HEK293 (cell line): ENCODE data around the gene ADAMTSL4.
A peak's percentile ranks its signal among the peaks of the same experiment; 100 is the strongest.

ENCODE experiments used
- BCL11A ChIP-seq: fragments of 450-650 bp; formaldehyde crosslinking; IDR thresholded peaks from 2 replicates; pipeline ENCODE4 v1.5.1; 2016; ENCODE audit warnings: low read depth, missing biosample characterization, missing genetic modification characterization
- BCL11B ChIP-seq: fragments of 450-650 bp; formaldehyde crosslinking; IDR thresholded peaks from 2 replicates; pipeline ENCODE4 v1.5.1; 2016; ENCODE audit warnings: low read depth, missing biosample characterization, missing genetic modification characterization
- BCL6B ChIP-seq: fragments of 450-650 bp; formaldehyde crosslinking; IDR thresholded peaks from 2 replicates; pipeline ENCODE4 v1.5.1; 2017; ENCODE audit warnings: missing biosample characterization, missing genetic modification characterization
- CTCF ChIP-seq: fragments of 450-650 bp; formaldehyde crosslinking; IDR thresholded peaks from 2 replicates; pipeline ENCODE4 v1.5.1; 2016; ENCODE audit warnings: missing biosample characterization, missing genetic modification characterization
- KLF8 ChIP-seq: fragments of 450-650 bp; formaldehyde crosslinking; IDR thresholded peaks from 2 replicates; pipeline ENCODE4 v1.5.1; 2016; ENCODE audit warnings: missing biosample characterization, missing genetic modification characterization
- OSR2 ChIP-seq: fragments of 450-650 bp; formaldehyde crosslinking; IDR thresholded peaks from 2 replicates; pipeline ENCODE4 v1.5.1; 2016; ENCODE audit warnings: missing biosample characterization, missing genetic modification characterization
- SCRT2 ChIP-seq: fragments of 450-650 bp; formaldehyde crosslinking; IDR thresholded peaks from 2 replicates; pipeline ENCODE4 v1.5.1; 2016; ENCODE audit warnings: missing biosample characterization, missing genetic modification characterization
- SP2 ChIP-seq: fragments of 450-650 bp; formaldehyde crosslinking; IDR thresholded peaks from 2 replicates; pipeline ENCODE4 v1.5.1; 2016; ENCODE audit warnings: missing biosample characterization, missing genetic modification characterization
- TSHZ1 ChIP-seq: fragments of 450-650 bp; formaldehyde crosslinking; IDR thresholded peaks from 2 replicates; pipeline ENCODE4 v1.5.1; 2016; ENCODE audit warnings: missing biosample characterization, missing genetic modification characterization, borderline replicate concordance
- WT1 ChIP-seq: fragments of 450-650 bp; formaldehyde crosslinking; IDR thresholded peaks from 2 replicates; pipeline ENCODE4 v1.5.1; 2016; ENCODE audit warnings: missing biosample characterization, missing genetic modification characterization
- ZBTB1 ChIP-seq: fragments of 450-650 bp; formaldehyde crosslinking; IDR thresholded peaks from 2 replicates; pipeline ENCODE4 v1.5.1; 2016; ENCODE audit warnings: missing biosample characterization, missing genetic modification characterization
- ZNF140 ChIP-seq: fragments of 450-650 bp; formaldehyde crosslinking; IDR thresholded peaks from 2 replicates; pipeline ENCODE4 v1.5.1; 2016; ENCODE audit warnings: missing biosample characterization, missing genetic modification characterization
- ZNF2 ChIP-seq: fragments of 450-650 bp; formaldehyde crosslinking; IDR thresholded peaks from 2 replicates; pipeline ENCODE4 v1.5.1; 2016; ENCODE audit warnings: missing biosample characterization, missing genetic modification characterization
- ZNF280D ChIP-seq: fragments of 450-650 bp; formaldehyde crosslinking; IDR thresholded peaks from 2 replicates; pipeline ENCODE4 v1.5.1; 2016; ENCODE audit warnings: missing biosample characterization, missing genetic modification characterization
- ZNF416 ChIP-seq: fragments of 450-650 bp; formaldehyde crosslinking; IDR thresholded peaks from 2 replicates; pipeline ENCODE4 v1.5.1; 2016; ENCODE audit warnings: missing biosample characterization, missing genetic modification characterization
- ZNF513 ChIP-seq: fragments of 450-650 bp; IDR thresholded peaks from 2 replicates; pipeline ENCODE4 v1.5.1; 2018; ENCODE audit warnings: missing biosample characterization, missing genetic modification characterization
- ZNF530 ChIP-seq: fragments of 450-650 bp; formaldehyde crosslinking; IDR thresholded peaks from 2 replicates; pipeline ENCODE4 v1.5.1; 2016; ENCODE audit warnings: low read depth, missing biosample characterization, missing genetic modification characterization
- ZNF544 ChIP-seq: fragments of 450-650 bp; formaldehyde crosslinking; IDR thresholded peaks from 2 replicates; pipeline ENCODE4 v1.5.0; 2017; ENCODE audit warnings: missing biosample characterization, missing genetic modification characterization
- ZNF585B ChIP-seq: fragments of 450-650 bp; formaldehyde crosslinking; IDR thresholded peaks from 2 replicates; pipeline ENCODE4 v1.5.1; 2016; ENCODE audit warnings: missing biosample characterization, missing genetic modification characterization
- ZNF792 ChIP-seq: fragments of 450-650 bp; formaldehyde crosslinking; IDR thresholded peaks from 2 replicates; pipeline ENCODE4 v1.5.1; 2016; ENCODE audit warnings: missing biosample characterization, missing genetic modification characterization
- ZXDB ChIP-seq: fragments of 450-650 bp; formaldehyde crosslinking; IDR thresholded peaks from 2 replicates; pipeline ENCODE4 v1.5.1; 2016; ENCODE audit warnings: missing biosample characterization, missing genetic modification characterization
- TF ChIP-seq, protein P1 (sequence below): fragments of 450-650 bp; formaldehyde crosslinking; IDR thresholded peaks from 2 replicates; pipeline ENCODE4 v1.5.1; 2017; ENCODE audit warnings: missing biosample characterization, missing genetic modification characterization
- TF ChIP-seq, protein P2 (sequence below): fragments of 450-650 bp; formaldehyde crosslinking; IDR thresholded peaks from 2 replicates; pipeline ENCODE4 v1.5.1; 2016; ENCODE audit warnings: missing biosample characterization, missing genetic modification characterization
- TF ChIP-seq, protein P3 (sequence below): fragments of 450-650 bp; formaldehyde crosslinking; IDR thresholded peaks from 2 replicates; pipeline ENCODE4 v1.5.1; 2016; ENCODE audit warnings: missing biosample characterization, missing genetic modification characterization

The ADAMTSL4 gene

GRCh38 chr1:150548632-150549495, at the start of gene ADAMTSL4 (continued):
- TF ChIP-seq, protein P1, sequence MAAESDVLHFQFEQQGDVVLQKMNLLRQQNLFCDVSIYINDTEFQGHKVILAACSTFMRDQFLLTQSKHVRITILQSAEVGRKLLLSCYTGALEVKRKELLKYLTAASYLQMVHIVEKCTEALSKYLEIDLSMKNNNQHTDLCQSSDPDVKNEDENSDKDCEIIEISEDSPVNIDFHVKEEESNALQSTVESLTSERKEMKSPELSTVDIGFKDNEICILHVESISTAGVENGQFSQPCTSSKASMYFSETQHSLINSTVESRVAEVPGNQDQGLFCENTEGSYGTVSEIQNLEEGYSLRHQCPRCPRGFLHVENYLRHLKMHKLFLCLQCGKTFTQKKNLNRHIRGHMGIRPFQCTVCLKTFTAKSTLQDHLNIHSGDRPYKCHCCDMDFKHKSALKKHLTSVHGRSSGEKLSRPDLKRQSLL (tag by site-specific recombination) = no peak
- TF ChIP-seq KLF8 (tag by site-specific recombination) = no peak
- TF ChIP-seq WT1 (tag by site-specific recombination) = no peak
- TF ChIP-seq, protein P2, sequence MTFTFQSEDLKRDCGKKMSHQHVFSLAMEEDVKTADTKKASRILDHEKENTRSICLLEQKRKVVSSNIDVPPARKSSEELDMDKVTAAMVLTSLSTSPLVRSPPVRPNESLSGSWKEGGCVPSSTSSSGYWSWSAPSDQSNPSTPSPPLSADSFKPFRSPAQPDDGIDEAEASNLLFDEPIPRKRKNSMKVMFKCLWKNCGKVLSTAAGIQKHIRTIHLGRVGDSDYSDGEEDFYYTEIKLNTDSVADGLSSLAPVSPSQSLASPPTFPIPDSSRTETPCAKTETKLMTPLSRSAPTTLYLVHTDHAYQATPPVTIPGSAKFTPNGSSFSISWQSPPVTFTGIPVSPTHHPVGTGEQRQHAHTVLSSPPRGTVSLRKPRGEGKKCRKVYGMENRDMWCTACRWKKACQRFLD (tag by site-specific recombination) = no peak
- no peak for TF ChIP-seq ZNF2
- no peak for TF ChIP-seq ZNF513
- TF ChIP-seq, protein P3, sequence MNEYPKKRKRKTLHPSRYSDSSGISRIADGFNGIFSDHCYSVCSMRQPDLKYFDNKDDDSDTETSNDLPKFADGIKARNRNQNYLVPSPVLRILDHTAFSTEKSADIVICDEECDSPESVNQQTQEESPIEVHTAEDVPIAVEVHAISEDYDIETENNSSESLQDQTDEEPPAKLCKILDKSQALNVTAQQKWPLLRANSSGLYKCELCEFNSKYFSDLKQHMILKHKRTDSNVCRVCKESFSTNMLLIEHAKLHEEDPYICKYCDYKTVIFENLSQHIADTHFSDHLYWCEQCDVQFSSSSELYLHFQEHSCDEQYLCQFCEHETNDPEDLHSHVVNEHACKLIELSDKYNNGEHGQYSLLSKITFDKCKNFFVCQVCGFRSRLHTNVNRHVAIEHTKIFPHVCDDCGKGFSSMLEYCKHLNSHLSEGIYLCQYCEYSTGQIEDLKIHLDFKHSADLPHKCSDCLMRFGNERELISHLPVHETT (tag by site-specific recombination) = no peak
- no peak for TF ChIP-seq ZNF280D (tag by site-specific recombination)
- no peak for TF ChIP-seq OSR2 (tag by site-specific recombination)
- no peak for TF ChIP-seq BCL6B (tag by site-specific recombination)
- peak; percentile 42; the same call in 1 of the 2 replicates for TF ChIP-seq CTCF (tag by site-specific recombination)
- no peak for TF ChIP-seq SP2
- no peak for TF ChIP-seq BCL11A (tag by site-specific recombination)
- TF ChIP-seq ZNF416 (tag by site-specific recombination) = no peak
- TF ChIP-seq ZNF585B = no peak
- TF ChIP-seq ZNF530 (tag by site-specific recombination) = no peak
- TF ChIP-seq SCRT2 (tag by site-specific recombination) = no peak
- TF ChIP-seq ZNF544 = no peak
- no peak for TF ChIP-seq BCL11B (tag by site-specific recombination)
- no peak for TF ChIP-seq ZNF140 (tag by site-specific recombination)
- TF ChIP-seq ZNF792 = no peak
- TF ChIP-seq TSHZ1 (tag by site-specific recombination) = no peak
- no peak for TF ChIP-seq ZBTB1
- TF ChIP-seq ZXDB (tag by site-specific recombination) = peak; percentile 59
